Stimulated activated CD8-positive, alpha-beta memory T cell treated with anti-CD3 and anti-CD28 coated beads, Interleukin-4, amount 100 ng/mL, for 4 hours (primary cell): ENCODE results near the gene ANKUB1.

ENCODE experiments used
- DNase-seq, 2 donors: peaks; one replicate each; pipeline ENCODE4 v3.0.0-alpha.2; 2020; ENCODE audit warnings: low read depth in 2 of 2, low spot score in 1 of 2

ANKUB1 gene

GRCh38 chr3:149810846-149811245 is 18.5 kb upstream of the ANKUB1 start:
- DNase-seq: no peak

GRCh38 chr3:149809699-149810098 is 17.3 kb upstream of the ANKUB1 start:
- no peak for DNase-seq

- peak; percentile 24 to 27 for DNase-seq
These were observed 16.0 kb upstream of the ANKUB1 start for GRCh38 chr3:149808209-149808829.

GRCh38 chr3:149806171-149806778 is 13.9 kb upstream of the ANKUB1 start:
- no peak for DNase-seq

GRCh38 chr3:149801639-149802038 is 9.3 kb upstream of the ANKUB1 start:
- DNase-seq: no peak

GRCh38 chr3:149801195-149801594 is 8.8 kb upstream of the ANKUB1 start:
- no peak for DNase-seq

GRCh38 chr3:149800693-149801092 is 8.3 kb upstream of the ANKUB1 start:
- DNase-seq: no peak

GRCh38 chr3:149796026-149796425 is 3.7 kb upstream of the ANKUB1 start:
- DNase-seq: no peak

- DNase-seq: no peak
These were observed 1.7 kb downstream of the ANKUB1 start for GRCh38 chr3:149790698-149791097.

GRCh38 chr3:149790268-149790667 is 2.1 kb downstream of the ANKUB1 start:
- no peak for DNase-seq

GRCh38 chr3:149784064-149784704 is 8.2 kb downstream of the ANKUB1 start:
- DNase-seq: no peak

GRCh38 chr3:149783576-149783975 is 8.8 kb downstream of the ANKUB1 start:
- DNase-seq: no peak

GRCh38 chr3:149781741-149782140 is 10.6 kb downstream of the ANKUB1 start:
- DNase-seq: no peak

GRCh38 chr3:149781211-149781610 is 11.1 kb downstream of the ANKUB1 start:
- no peak for DNase-seq

- DNase-seq: no peak
These were observed 14.7 kb downstream of the ANKUB1 start for GRCh38 chr3:149777414-149778214.

- no peak for DNase-seq
These were observed 16.2 kb downstream of the ANKUB1 start for GRCh38 chr3:149776170-149776569.

- no peak for DNase-seq
These were observed 19.5 kb downstream of the ANKUB1 start for GRCh38 chr3:149772861-149773260.

- DNase-seq: no peak
These were observed 20.6 kb downstream of the ANKUB1 start for GRCh38 chr3:149771652-149772271.

GRCh38 chr3:149770246-149770645 is 22.1 kb downstream of the ANKUB1 start:
- no peak for DNase-seq

GRCh38 chr3:149768704-149769103 is 23.6 kb downstream of the ANKUB1 start:
- no peak for DNase-seq

- no peak for DNase-seq
These were observed 24.6 kb downstream of the ANKUB1 start for GRCh38 chr3:149767720-149768119.
